ENCODE results near the gene CACNA2D3.

DNA sequence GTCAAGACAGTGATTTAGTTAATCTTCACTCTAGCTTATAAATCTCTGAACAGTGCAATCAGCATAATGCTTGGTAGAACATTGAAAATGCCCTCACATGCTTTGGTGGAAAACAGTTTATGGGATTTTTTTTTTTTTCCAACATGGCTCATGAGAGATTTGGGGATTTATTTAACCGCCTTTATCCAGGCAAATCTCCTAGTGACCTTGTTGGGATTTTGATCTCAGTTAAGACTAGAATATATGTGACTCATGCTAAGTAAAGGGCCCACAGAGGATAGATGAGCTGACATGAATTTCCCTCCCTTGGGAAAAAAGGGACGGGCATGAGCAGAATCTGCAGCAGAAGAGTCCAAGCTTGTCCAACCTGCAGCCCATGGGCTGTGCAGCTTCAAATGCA is 786.8 kb downstream of the CACNA2D3 start:
- TF ChIP-seq, protein P1, sequence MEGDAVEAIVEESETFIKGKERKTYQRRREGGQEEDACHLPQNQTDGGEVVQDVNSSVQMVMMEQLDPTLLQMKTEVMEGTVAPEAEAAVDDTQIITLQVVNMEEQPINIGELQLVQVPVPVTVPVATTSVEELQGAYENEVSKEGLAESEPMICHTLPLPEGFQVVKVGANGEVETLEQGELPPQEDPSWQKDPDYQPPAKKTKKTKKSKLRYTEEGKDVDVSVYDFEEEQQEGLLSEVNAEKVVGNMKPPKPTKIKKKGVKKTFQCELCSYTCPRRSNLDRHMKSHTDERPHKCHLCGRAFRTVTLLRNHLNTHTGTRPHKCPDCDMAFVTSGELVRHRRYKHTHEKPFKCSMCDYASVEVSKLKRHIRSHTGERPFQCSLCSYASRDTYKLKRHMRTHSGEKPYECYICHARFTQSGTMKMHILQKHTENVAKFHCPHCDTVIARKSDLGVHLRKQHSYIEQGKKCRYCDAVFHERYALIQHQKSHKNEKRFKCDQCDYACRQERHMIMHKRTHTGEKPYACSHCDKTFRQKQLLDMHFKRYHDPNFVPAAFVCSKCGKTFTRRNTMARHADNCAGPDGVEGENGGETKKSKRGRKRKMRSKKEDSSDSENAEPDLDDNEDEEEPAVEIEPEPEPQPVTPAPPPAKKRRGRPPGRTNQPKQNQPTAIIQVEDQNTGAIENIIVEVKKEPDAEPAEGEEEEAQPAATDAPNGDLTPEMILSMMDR (IDR thresholded peaks at IDR 0.05; ENCODE audit: low read length) = no peak
- no peak for TF ChIP-seq EZH2 (optimal IDR thresholded peaks at IDR 0.05; ENCODE audit: low read depth, low read length)
